HL-60 (cell line): ENCODE results near the gene UBA6.

Experiments used
- GABPA ChIP-seq: IDR thresholded peaks from 2 replicates; pipeline ENCODE4 v1.6.1; 2012; ENCODE audit warnings: low read depth
- POLR2AphosphoS5 ChIP-seq: IDR thresholded peaks from 2 replicates; pipeline ENCODE4 v1.6.1; 2012; ENCODE audit warnings: low read depth
- TF ChIP-seq, protein P1 (sequence below): IDR thresholded peaks from one replicate; pipeline ENCODE4 v1.5.1; 2011; ENCODE audit warnings: low read length, control low read depth, inconsistent platforms; ENCODE audit not compliant: insufficient read depth

DNA sequence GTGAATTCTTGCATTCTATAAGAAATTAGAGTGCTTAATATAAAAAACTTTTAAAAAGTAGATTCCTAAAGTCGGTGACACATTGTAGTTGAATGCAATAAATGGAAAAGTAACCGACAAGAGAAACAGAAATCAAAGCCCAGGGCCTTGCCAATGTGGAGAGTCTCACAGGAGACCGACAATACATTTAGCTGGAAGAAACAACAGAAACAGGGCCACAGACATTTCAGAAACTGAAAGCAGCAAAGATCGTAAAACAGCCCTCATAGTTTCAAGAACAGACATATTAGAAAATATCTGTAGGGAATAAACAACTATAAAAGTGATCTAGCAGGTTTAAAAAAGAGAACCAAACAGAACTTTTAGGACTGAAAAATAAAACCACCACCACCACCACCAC, 92.9 kb downstream of the UBA6 start:
- TF ChIP-seq, protein P1, sequence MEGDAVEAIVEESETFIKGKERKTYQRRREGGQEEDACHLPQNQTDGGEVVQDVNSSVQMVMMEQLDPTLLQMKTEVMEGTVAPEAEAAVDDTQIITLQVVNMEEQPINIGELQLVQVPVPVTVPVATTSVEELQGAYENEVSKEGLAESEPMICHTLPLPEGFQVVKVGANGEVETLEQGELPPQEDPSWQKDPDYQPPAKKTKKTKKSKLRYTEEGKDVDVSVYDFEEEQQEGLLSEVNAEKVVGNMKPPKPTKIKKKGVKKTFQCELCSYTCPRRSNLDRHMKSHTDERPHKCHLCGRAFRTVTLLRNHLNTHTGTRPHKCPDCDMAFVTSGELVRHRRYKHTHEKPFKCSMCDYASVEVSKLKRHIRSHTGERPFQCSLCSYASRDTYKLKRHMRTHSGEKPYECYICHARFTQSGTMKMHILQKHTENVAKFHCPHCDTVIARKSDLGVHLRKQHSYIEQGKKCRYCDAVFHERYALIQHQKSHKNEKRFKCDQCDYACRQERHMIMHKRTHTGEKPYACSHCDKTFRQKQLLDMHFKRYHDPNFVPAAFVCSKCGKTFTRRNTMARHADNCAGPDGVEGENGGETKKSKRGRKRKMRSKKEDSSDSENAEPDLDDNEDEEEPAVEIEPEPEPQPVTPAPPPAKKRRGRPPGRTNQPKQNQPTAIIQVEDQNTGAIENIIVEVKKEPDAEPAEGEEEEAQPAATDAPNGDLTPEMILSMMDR = no peak
- TF ChIP-seq GABPA (no peak), POLR2AphosphoS5 (no peak)
